ENCODE data around the gene SYT13. TPM values are rescaled to one million over a fixed set of nuclear protein-coding genes. Genes with fewer than 3 reads are reported as not detected.

Gene SYT13
- total RNA-seq, 1 donor from 2014 or later: 1.4 TPM

GRCh38 chr11:45314900-45315299 is 28.8 kb upstream of the SYT13 start:
- no peak overlapping the region for H3K27ac Mint-ChIP-seq (ENCODE audit: unreplicated experiment)
- no peaks in the 10 kb centered on the region for H3K36me3 Mint-ChIP-seq (ENCODE audit: low read depth, unreplicated experiment)
- H3K4me3 Mint-ChIP-seq (ENCODE audit: unreplicated experiment): no peak overlapping the region
- H3K9me3 Mint-ChIP-seq (ENCODE audit: unreplicated experiment): no peaks in the 10 kb centered on the region
- no peak for TF ChIP-seq CTCF (IDR thresholded peaks at IDR 0.05; ENCODE audit: unreplicated experiment)
- H3K27me3 Mint-ChIP-seq (ENCODE audit: unreplicated experiment): no peaks in the 10 kb centered on the region
- DNase-seq (ENCODE audit: low spot score): no peak
- H3K4me1 Mint-ChIP-seq (ENCODE audit: unreplicated experiment): no peaks in the 10 kb centered on the region

DNA sequence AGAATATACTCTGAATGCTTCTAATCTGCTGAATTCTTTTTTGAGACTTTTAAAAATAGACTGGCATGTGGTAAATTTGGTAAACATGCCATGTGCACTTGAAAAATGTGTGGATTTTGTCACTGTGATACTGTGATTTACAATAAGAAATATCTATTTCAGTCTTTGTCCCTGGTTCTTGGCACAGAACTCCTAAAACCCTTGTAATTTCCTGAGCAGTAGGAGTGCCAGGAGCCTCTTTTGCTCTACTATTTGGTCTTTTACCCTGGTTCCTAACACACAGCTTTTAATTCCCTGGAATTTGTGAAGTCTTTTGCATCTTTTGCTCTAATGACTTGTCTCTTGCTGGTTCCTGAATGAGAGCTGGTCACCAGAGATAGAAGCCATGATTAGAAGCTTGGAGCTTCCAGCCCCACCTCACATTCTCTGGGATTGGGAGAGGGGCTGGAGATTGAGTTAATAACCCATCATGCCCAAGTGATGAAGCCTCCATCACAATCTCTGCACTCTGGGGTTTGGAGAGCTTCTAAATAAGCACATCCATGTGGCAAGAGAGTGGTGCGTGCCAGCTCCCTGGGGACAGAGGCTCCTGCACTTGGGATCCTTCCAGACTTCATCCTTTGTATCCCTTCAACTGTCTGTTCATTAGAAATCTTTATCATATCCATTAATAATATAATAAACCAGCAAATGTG is 27.2 kb upstream of the SYT13 start:
- Mint-ChIP-seq H3K9me3 (ENCODE audit: unreplicated experiment) (no peaks in the 10 kb centered on the region), H3K27ac (ENCODE audit: unreplicated experiment) (no peak overlapping the region), H3K4me1 (ENCODE audit: unreplicated experiment) (no peaks in the 10 kb centered on the region), H3K27me3 (ENCODE audit: unreplicated experiment) (no peaks in the 10 kb centered on the region), H3K36me3 (ENCODE audit: low read depth, unreplicated experiment) (no peaks in the 10 kb centered on the region), H3K4me3 (ENCODE audit: unreplicated experiment) (no peak overlapping the region)
- TF ChIP-seq CTCF (IDR thresholded peaks at IDR 0.05; ENCODE audit: unreplicated experiment): no peak
- no peak for DNase-seq (ENCODE audit: low spot score)

DNA sequence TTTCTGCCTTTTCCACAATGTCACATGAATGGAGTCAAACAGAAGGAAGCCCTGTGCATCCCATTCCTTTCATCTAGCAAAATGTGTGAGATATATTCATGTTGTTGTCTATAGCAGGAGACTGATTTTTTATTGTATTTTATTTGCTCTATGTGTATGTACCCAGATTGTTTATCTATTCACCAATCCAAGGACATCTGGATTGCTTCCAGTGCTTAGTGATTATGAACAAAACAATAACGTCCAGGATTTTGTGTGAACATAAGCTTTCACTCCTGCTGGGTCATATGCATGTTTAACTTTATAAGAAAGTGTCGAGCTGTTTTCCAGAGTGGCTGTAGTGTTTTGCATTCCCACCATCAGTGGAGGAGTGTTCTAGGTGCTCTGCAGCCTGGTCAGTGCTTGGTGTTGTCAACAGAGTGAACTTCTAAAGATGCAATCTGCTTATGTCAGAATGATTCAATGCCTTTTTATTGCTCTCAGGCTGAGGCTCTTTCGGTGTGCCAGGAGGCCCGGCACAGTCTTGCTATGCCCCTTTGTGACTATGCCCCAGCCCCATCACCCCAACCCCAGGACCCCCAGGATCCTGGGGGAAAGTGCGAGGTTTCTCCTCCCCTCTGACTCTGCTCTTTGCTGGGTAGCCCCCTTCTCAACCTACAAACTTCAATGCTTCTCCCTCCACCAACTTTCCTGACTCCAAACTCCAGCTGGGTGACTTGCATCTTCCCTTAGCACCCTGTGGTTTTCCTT is 19.9 kb upstream of the SYT13 start:
- no peak overlapping the region for H3K27ac Mint-ChIP-seq (ENCODE audit: unreplicated experiment)
- no peak overlapping the region for H3K4me3 Mint-ChIP-seq (ENCODE audit: unreplicated experiment)
- no peaks in the 10 kb centered on the region for H3K36me3 Mint-ChIP-seq (ENCODE audit: low read depth, unreplicated experiment)
- H3K27me3 Mint-ChIP-seq (ENCODE audit: unreplicated experiment): peaks cover 2% of the 10 kb centered on the region
- H3K9me3 Mint-ChIP-seq (ENCODE audit: unreplicated experiment): no peaks in the 10 kb centered on the region
- no peak for DNase-seq (ENCODE audit: low spot score)
- H3K4me1 Mint-ChIP-seq (ENCODE audit: unreplicated experiment): no peaks in the 10 kb centered on the region
- TF ChIP-seq CTCF (IDR thresholded peaks at IDR 0.05; ENCODE audit: unreplicated experiment): no peak

GRCh38 chr11:45304992-45305335 is 18.8 kb upstream of the SYT13 start:
- Mint-ChIP-seq H3K27me3 (ENCODE audit: unreplicated experiment) (peaks cover 2% of the 10 kb centered on the region), H3K9me3 (ENCODE audit: unreplicated experiment) (no peaks in the 10 kb centered on the region), H3K27ac (ENCODE audit: unreplicated experiment) (no peak overlapping the region), H3K4me1 (ENCODE audit: unreplicated experiment) (no peaks in the 10 kb centered on the region), H3K36me3 (ENCODE audit: low read depth, unreplicated experiment) (no peaks in the 10 kb centered on the region), H3K4me3 (ENCODE audit: unreplicated experiment) (no peak overlapping the region)
- no peak for DNase-seq (ENCODE audit: low spot score)
- TF ChIP-seq CTCF (IDR thresholded peaks at IDR 0.05; ENCODE audit: unreplicated experiment): no peak
